Uterus (tissue), 4 donors: ENCODE measurements around the gene RTF1. TPM values are rescaled to one million over a fixed set of nuclear protein-coding genes. Genes with fewer than 3 reads are reported as not detected.

Experiments used
- DNase-seq, 2 donors: peaks; one replicate each; pipeline ENCODE4 v3.0.0-alpha.2; 2019 to 2020
- H3K27ac ChIP-seq, 2 donors: fragments of 200-600 bp; sonication (generic); 1 replicate in 1 of 2; 2 replicates in 1 of 2; pipeline ENCODE4 v1.5.1; 2016 to 2018
- H3K27me3 ChIP-seq, 2 donors: fragments of 200-600 bp; sonication (generic); one replicate each; pipeline ENCODE4 v1.5.1; 2018 to 2019; ENCODE audit warnings: control low read depth in 1 of 2
- H3K36me3 ChIP-seq, 2 donors: fragments of 200-600 bp; sonication (generic); one replicate each; pipeline ENCODE4 v1.5.1; 2019; ENCODE audit warnings: control low read depth in 1 of 2
- H3K4me1 ChIP-seq, 2 donors: fragments of 200-600 bp; sonication (generic); one replicate each; pipeline ENCODE4 v1.5.1; 2018 to 2019; ENCODE audit warnings: control low read depth in 1 of 2
- H3K4me3 ChIP-seq, 2 donors: fragments of 200-600 bp; sonication (generic); 1 replicate in 1 of 2; 2 replicates in 1 of 2; pipeline ENCODE4 v1.5.1; 2018 to 2019; ENCODE audit warnings: mild to moderate bottlenecking in 1 of 2
- H3K9me3 ChIP-seq, 2 donors: fragments of 200-600 bp; sonication (generic); one replicate each; pipeline ENCODE4 v1.5.1; 2019; ENCODE audit warnings: control low read depth in 1 of 2
- POLR2A ChIP-seq, 2 donors: fragments of 450-650 bp; IDR thresholded peaks; one replicate each; pipeline ENCODE4 v1.6.1; 2016; ENCODE audit warnings: antibody characterized with exemption in 2 of 2, mild to moderate bottlenecking in 1 of 2, moderate library complexity in 1 of 2
- intact Hi-C: fragments of 100-400 bp; cut with DNase I; formaldehyde crosslinking; loops from one replicate; pipeline ENCODE4 v1.15.1; 2023; ENCODE audit warnings: low total_unique reads
- total RNA-seq, 4 donors: library from RNA; depleted of rRNA in 3 of 4; stranded (reverse); fragments of >200 nt in 3 of 4; gene quantifications; one replicate each; pipeline versions ENCODE4 v1.1.0 to v1.2.4, GENCODE V29; 2014 to 2023
- TF ChIP-seq, protein P1 (sequence below), 4 experiments: fragments of 200-600 bp in 2 of 4; fragments of 450-650 bp in 2 of 4; sonication (generic) in 2 of 4; IDR thresholded peaks; one replicate each; pipeline ENCODE4 v1.5.1; 2016 to 2019; ENCODE audit warnings: antibody characterized with exemption in 4 of 4, mild to moderate bottlenecking in 2 of 4, moderate library complexity in 1 of 4
- donor health status: DM: yes; HTN: yes; CAD: no.

RTF1 gene
- total RNA-seq, 4 donors from 2014 or later = 7.4 to 39.6 (median 24.2) TPM

GRCh38 chr15:41487802-41488201 is 70.9 kb downstream of the RTF1 start:
- DNase-seq = no peak
- Histone ChIP-seq H3K27me3 (peaks cover 0 to 17% of the 10 kb centered on the region in 2 donors), H3K9me3 (no peaks in the 10 kb centered on the region), H3K4me1 (peaks cover 5 to 6% of the 10 kb centered on the region in 2 donors), H3K4me3 (no peak overlapping the region), H3K36me3 (no peaks in the 10 kb centered on the region), H3K27ac (no peak overlapping the region)
- no peak for TF ChIP-seq POLR2A (IDR thresholded peaks at IDR 0.05)
- TF ChIP-seq, protein P1, sequence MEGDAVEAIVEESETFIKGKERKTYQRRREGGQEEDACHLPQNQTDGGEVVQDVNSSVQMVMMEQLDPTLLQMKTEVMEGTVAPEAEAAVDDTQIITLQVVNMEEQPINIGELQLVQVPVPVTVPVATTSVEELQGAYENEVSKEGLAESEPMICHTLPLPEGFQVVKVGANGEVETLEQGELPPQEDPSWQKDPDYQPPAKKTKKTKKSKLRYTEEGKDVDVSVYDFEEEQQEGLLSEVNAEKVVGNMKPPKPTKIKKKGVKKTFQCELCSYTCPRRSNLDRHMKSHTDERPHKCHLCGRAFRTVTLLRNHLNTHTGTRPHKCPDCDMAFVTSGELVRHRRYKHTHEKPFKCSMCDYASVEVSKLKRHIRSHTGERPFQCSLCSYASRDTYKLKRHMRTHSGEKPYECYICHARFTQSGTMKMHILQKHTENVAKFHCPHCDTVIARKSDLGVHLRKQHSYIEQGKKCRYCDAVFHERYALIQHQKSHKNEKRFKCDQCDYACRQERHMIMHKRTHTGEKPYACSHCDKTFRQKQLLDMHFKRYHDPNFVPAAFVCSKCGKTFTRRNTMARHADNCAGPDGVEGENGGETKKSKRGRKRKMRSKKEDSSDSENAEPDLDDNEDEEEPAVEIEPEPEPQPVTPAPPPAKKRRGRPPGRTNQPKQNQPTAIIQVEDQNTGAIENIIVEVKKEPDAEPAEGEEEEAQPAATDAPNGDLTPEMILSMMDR (IDR thresholded peaks at IDR 0.05) = no peak
- intact Hi-C loops = no loop called here

GRCh38 chr15:41489641-41490040 is 72.7 kb downstream of the RTF1 start:
- H3K36me3 ChIP-seq = no peaks in the 10 kb centered on the region
- H3K4me3 ChIP-seq = no peak overlapping the region
- H3K27me3 ChIP-seq = peaks cover 0 to 17% of the 10 kb centered on the region in 2 donors
- peaks cover 8 to 10% of the 10 kb centered on the region in 2 donors for H3K4me1 ChIP-seq
- DNase-seq = no peak
- intact Hi-C loops = no loop called here
- no peak overlapping the region for H3K27ac ChIP-seq
- TF ChIP-seq POLR2A (IDR thresholded peaks at IDR 0.05) = no peak
- TF ChIP-seq, protein P1 (IDR thresholded peaks at IDR 0.05) = no peak
- no peaks in the 10 kb centered on the region for H3K9me3 ChIP-seq

DNA sequence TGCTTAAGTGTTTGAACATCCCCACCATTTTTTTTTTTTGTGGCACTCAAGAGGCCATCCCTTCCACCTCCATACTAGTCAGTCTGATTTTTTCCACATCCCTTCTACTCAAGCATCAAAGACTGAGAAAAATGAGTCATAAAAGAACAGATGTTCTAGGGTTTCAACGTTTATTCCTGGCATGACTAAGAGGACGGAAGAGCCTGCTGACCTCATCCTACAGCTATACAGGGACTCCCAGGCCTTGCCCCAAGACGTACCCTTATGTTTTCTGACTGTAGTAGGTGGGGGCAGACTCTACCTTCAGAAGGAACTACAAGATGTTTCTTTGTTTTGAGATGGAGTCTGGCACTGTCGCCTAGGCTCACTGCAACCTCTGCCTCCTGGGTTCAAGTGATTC is 73.5 kb downstream of the RTF1 start:
- Histone ChIP-seq H3K36me3 (no peaks in the 10 kb centered on the region), H3K4me1 (peaks cover 8 to 10% of the 10 kb centered on the region in 2 donors), H3K9me3 (no peaks in the 10 kb centered on the region), H3K27me3 (peaks cover 0 to 17% of the 10 kb centered on the region in 2 donors), H3K4me3 (no peak overlapping the region), H3K27ac (no peak overlapping the region)
- no peak for TF ChIP-seq POLR2A (IDR thresholded peaks at IDR 0.05)
- TF ChIP-seq, protein P1 (IDR thresholded peaks at IDR 0.05) = no peak
- intact Hi-C loops = no loop called here
- DNase-seq = no peak

DNA sequence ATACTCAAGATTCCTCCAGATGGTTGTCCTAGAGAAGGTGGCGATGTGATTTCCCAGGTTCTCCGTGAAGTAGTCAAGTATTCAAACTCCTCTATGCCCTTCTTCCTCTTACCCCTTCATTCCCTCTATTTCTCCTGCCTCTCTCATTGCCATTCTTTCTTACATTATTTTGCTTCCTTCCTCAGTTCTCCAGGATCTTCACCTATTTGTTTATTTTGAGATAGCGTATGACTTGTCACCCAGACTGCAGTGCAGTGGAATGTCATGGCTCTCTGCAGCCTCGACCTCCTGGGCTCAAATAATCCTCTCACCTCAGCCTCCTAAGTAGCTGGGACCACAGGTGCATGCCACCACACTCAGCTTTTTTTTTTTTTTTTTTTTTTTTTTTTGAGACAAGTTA is 75.0 kb downstream of the RTF1 start:
- intact Hi-C loops = no loop called here
- Histone ChIP-seq H3K36me3 (no peaks in the 10 kb centered on the region), H3K27me3 (peaks cover 0 to 17% of the 10 kb centered on the region in 2 donors), H3K9me3 (no peaks in the 10 kb centered on the region), H3K4me1 (peaks cover 8 to 10% of the 10 kb centered on the region in 2 donors), H3K4me3 (no peak overlapping the region), H3K27ac (no peak overlapping the region)
- no peak for DNase-seq
- TF ChIP-seq, protein P1 (IDR thresholded peaks at IDR 0.05) = no peak
- no peak for TF ChIP-seq POLR2A (IDR thresholded peaks at IDR 0.05)

DNA sequence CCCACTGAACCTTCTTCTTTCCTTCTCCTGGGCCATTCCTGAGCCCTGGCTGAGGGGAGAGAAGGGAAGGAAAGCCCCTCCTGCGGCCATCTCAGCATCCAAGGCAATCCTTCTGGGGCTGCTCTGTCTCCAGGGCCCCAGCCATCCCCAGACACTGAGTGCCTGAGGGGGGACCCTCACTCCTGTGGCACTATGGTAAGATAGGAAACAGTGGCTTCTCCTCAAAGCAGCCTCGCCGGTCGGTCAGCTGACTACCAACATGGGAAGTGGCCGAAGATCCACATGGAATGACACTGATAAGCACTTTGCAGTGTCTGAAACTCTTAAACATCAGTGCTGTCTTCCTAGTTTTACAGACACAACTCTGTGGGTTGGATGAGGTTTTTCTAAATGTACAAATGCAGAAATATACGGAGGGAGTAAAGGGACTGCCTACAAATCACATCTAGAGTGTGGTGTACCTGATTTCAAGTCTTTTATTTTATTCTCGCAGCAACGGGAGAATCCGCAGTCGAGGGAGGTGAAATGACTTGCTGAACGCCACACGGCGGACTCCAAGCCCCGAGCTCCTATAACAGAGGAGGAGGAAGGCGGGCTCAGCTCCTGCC is 75.8 kb downstream of the RTF1 start:
- peaks cover 8 to 10% of the 10 kb centered on the region in 2 donors for H3K4me1 ChIP-seq
- H3K27ac ChIP-seq = peak overlapping the region in 1 of 2 donors; percentile 46
- no peak for DNase-seq
- no peak for TF ChIP-seq POLR2A (IDR thresholded peaks at IDR 0.05)
- TF ChIP-seq, protein P1 (IDR thresholded peaks at IDR 0.05) = no peak
- peaks cover 0 to 17% of the 10 kb centered on the region in 2 donors for H3K27me3 ChIP-seq
- peak overlapping the region; percentile 48 to 67 for H3K4me3 ChIP-seq
- intact Hi-C loops = no loop called here
- no peaks in the 10 kb centered on the region for H3K9me3 ChIP-seq
- H3K36me3 ChIP-seq = no peaks in the 10 kb centered on the region
